ENCODE measurements around the gene PTPRT. TPM values are rescaled to one million over a fixed set of nuclear protein-coding genes. Genes with fewer than 3 reads are reported as not detected.

PTPRT gene
- total and polyA plus RNA-seq, 4 donors = 0.03 to 0.19 (median 0.18) TPM; not detected in 1

- Histone ChIP-seq H3K9me3 (ENCODE audit: control insufficient read depth, low read length) (no peaks in the 10 kb centered on the region), H3K27me3 (ENCODE audit: control insufficient read depth in 1 of 2, insufficient read depth in 2 of 2, low read length in 1 of 2) (no peaks in the 10 kb centered on the region), H3K4me1 (ENCODE audit: control insufficient read depth in 1 of 2, insufficient read depth in 2 of 2, low read length in 2 of 2) (no peaks in the 10 kb centered on the region), H3K4me3 (ENCODE audit: low read length in 2 of 2) (no peak overlapping the region), H3K27ac (ENCODE audit: low read depth in 1 of 2, low read length in 2 of 2) (no peak overlapping the region), H3K36me3 (ENCODE audit: control insufficient read depth in 1 of 2, insufficient read depth in 2 of 2, low read length in 1 of 2) (no peaks in the 10 kb centered on the region)
- WGBS, 2 donors = 94 to 96% methylated on average over 1 of the region's 1 CpG
- intact Hi-C loops (cut with DNase I) = no loop called here
- DNase-seq (no peak), ATAC-seq (ENCODE audit: low FRiP score) (no peak)
Observed at GRCh38 chr20:42158272-42158671, 1031.4 kb downstream of the PTPRT start.

- intact Hi-C loops (cut with DNase I) = no loop called here
- ATAC-seq (ENCODE audit: low FRiP score) = no peak
Observed at GRCh38 chr20:42155586-42155985, 1034.1 kb downstream of the PTPRT start.

GRCh38 chr20:42152575-42152974 lies 1037.1 kb downstream of the PTPRT start:
- H3K27me3 ChIP-seq (ENCODE audit: control insufficient read depth in 1 of 2, insufficient read depth in 2 of 2, low read length in 1 of 2) = no peaks in the 10 kb centered on the region
- ATAC-seq (ENCODE audit: low FRiP score) (no peak), DNase-seq (no peak)
- no peak overlapping the region for H3K27ac ChIP-seq (ENCODE audit: low read depth in 1 of 2, low read length in 2 of 2)
- no peak overlapping the region for H3K4me3 ChIP-seq (ENCODE audit: low read length in 2 of 2)
- intact Hi-C loops (cut with DNase I) = no loop called here
- WGBS, 2 donors = 64 to 72% methylated on average over 6 of the region's 6 CpGs
- H3K4me1 ChIP-seq (ENCODE audit: control insufficient read depth in 1 of 2, insufficient read depth in 2 of 2, low read length in 2 of 2) = no peaks in the 10 kb centered on the region
- no peaks in the 10 kb centered on the region for H3K36me3 ChIP-seq (ENCODE audit: control insufficient read depth in 1 of 2, insufficient read depth in 2 of 2, low read length in 1 of 2)
- H3K9me3 ChIP-seq (ENCODE audit: control insufficient read depth, low read length) = no peaks in the 10 kb centered on the region

More at GRCh38 chr20:42155586-42155985, 1034.1 kb downstream of the PTPRT start:
- Histone ChIP-seq H3K4me1 (ENCODE audit: control insufficient read depth in 1 of 2, insufficient read depth in 2 of 2, low read length in 2 of 2) (no peaks in the 10 kb centered on the region), H3K9me3 (ENCODE audit: control insufficient read depth, low read length) (no peaks in the 10 kb centered on the region), H3K36me3 (ENCODE audit: control insufficient read depth in 1 of 2, insufficient read depth in 2 of 2, low read length in 1 of 2) (no peaks in the 10 kb centered on the region), H3K27ac (ENCODE audit: low read depth in 1 of 2, low read length in 2 of 2) (no peak overlapping the region), H3K27me3 (ENCODE audit: control insufficient read depth in 1 of 2, insufficient read depth in 2 of 2, low read length in 1 of 2) (no peaks in the 10 kb centered on the region), H3K4me3 (ENCODE audit: low read length in 2 of 2) (no peak overlapping the region)
- WGBS, 2 donors = 63 to 71% methylated on average over 4 of the region's 4 CpGs
- no peak for DNase-seq

GRCh38 chr20:42150230-42150629 lies 1039.5 kb downstream of the PTPRT start:
- Histone ChIP-seq H3K9me3 (ENCODE audit: control insufficient read depth, low read length) (no peaks in the 10 kb centered on the region), H3K4me1 (ENCODE audit: control insufficient read depth in 1 of 2, insufficient read depth in 2 of 2, low read length in 2 of 2) (no peaks in the 10 kb centered on the region), H3K27ac (ENCODE audit: low read depth in 1 of 2, low read length in 2 of 2) (no peak overlapping the region), H3K4me3 (ENCODE audit: low read length in 2 of 2) (no peak overlapping the region), H3K36me3 (ENCODE audit: control insufficient read depth in 1 of 2, insufficient read depth in 2 of 2, low read length in 1 of 2) (no peaks in the 10 kb centered on the region), H3K27me3 (ENCODE audit: control insufficient read depth in 1 of 2, insufficient read depth in 2 of 2, low read length in 1 of 2) (no peaks in the 10 kb centered on the region)
- intact Hi-C loops (cut with DNase I) = no loop called here
- ATAC-seq (ENCODE audit: low FRiP score) (no peak), DNase-seq (no peak)
- 85 to 87% methylated on average over 4 of the region's 4 CpGs for WGBS, 2 donors

- intact Hi-C loops (cut with DNase I) = no loop called here
- no peaks in the 10 kb centered on the region for H3K4me1 ChIP-seq (ENCODE audit: control insufficient read depth in 1 of 2, insufficient read depth in 2 of 2, low read length in 2 of 2)
- H3K4me3 ChIP-seq (ENCODE audit: low read length in 2 of 2) = no peak overlapping the region
- 54 to 55% methylated on average over 4 of the region's 4 CpGs for WGBS, 2 donors
- H3K27me3 ChIP-seq (ENCODE audit: control insufficient read depth in 1 of 2, insufficient read depth in 2 of 2, low read length in 1 of 2) = no peaks in the 10 kb centered on the region
- H3K9me3 ChIP-seq (ENCODE audit: control insufficient read depth, low read length) = no peaks in the 10 kb centered on the region
- H3K36me3 ChIP-seq (ENCODE audit: control insufficient read depth in 1 of 2, insufficient read depth in 2 of 2, low read length in 1 of 2) = no peaks in the 10 kb centered on the region
- no peak for ATAC-seq (ENCODE audit: low FRiP score)
- no peak overlapping the region for H3K27ac ChIP-seq (ENCODE audit: low read depth in 1 of 2, low read length in 2 of 2)
- no peak for DNase-seq
Observed at GRCh38 chr20:42138729-42139128, 1051.0 kb downstream of the PTPRT start.

- H3K4me3 ChIP-seq (ENCODE audit: low read length in 2 of 2) = no peak overlapping the region
- H3K9me3 ChIP-seq (ENCODE audit: control insufficient read depth, low read length) = no peaks in the 10 kb centered on the region
- no peak for DNase-seq
- WGBS, 2 donors = 81 to 84% methylated on average over 5 of the region's 5 CpGs
- intact Hi-C loops (cut with DNase I) = no loop called here
- H3K27me3 ChIP-seq (ENCODE audit: control insufficient read depth in 1 of 2, insufficient read depth in 2 of 2, low read length in 1 of 2) = no peaks in the 10 kb centered on the region
- no peaks in the 10 kb centered on the region for H3K36me3 ChIP-seq (ENCODE audit: control insufficient read depth in 1 of 2, insufficient read depth in 2 of 2, low read length in 1 of 2)
- H3K4me1 ChIP-seq (ENCODE audit: control insufficient read depth in 1 of 2, insufficient read depth in 2 of 2, low read length in 2 of 2) = no peaks in the 10 kb centered on the region
- no peak overlapping the region for H3K27ac ChIP-seq (ENCODE audit: low read depth in 1 of 2, low read length in 2 of 2)
- no peak for ATAC-seq (ENCODE audit: low FRiP score)
Observed at GRCh38 chr20:42134265-42135098, 1055.2 kb downstream of the PTPRT start.

GRCh38 chr20:42130810-42131596 lies 1058.7 kb downstream of the PTPRT start:
- no peaks in the 10 kb centered on the region for H3K36me3 ChIP-seq (ENCODE audit: control insufficient read depth in 1 of 2, insufficient read depth in 2 of 2, low read length in 1 of 2)
- no peaks in the 10 kb centered on the region for H3K9me3 ChIP-seq (ENCODE audit: control insufficient read depth, low read length)
- H3K27ac ChIP-seq (ENCODE audit: low read depth in 1 of 2, low read length in 2 of 2) = no peak overlapping the region
- no peaks in the 10 kb centered on the region for H3K27me3 ChIP-seq (ENCODE audit: control insufficient read depth in 1 of 2, insufficient read depth in 2 of 2, low read length in 1 of 2)
- H3K4me1 ChIP-seq (ENCODE audit: control insufficient read depth in 1 of 2, insufficient read depth in 2 of 2, low read length in 2 of 2) = no peaks in the 10 kb centered on the region
- ATAC-seq (ENCODE audit: low FRiP score) = no peak
- no peak for DNase-seq
- 85 to 90% methylated on average over 5 of the region's 5 CpGs for WGBS, 2 donors
- intact Hi-C loops (cut with DNase I) = no loop called here
- H3K4me3 ChIP-seq (ENCODE audit: low read length in 2 of 2) = no peak overlapping the region

- intact Hi-C loops (cut with DNase I) = no loop called here
- H3K36me3 ChIP-seq (ENCODE audit: control insufficient read depth in 1 of 2, insufficient read depth in 2 of 2, low read length in 1 of 2) = no peaks in the 10 kb centered on the region
- ATAC-seq (ENCODE audit: low FRiP score) = no peak
- H3K4me3 ChIP-seq (ENCODE audit: low read length in 2 of 2) = no peak overlapping the region
- no peak overlapping the region for H3K27ac ChIP-seq (ENCODE audit: low read depth in 1 of 2, low read length in 2 of 2)
- 39 to 45% methylated on average over 2 of the region's 2 CpGs for WGBS, 2 donors
- no peaks in the 10 kb centered on the region for H3K9me3 ChIP-seq (ENCODE audit: control insufficient read depth, low read length)
- no peak for DNase-seq
- H3K4me1 ChIP-seq (ENCODE audit: control insufficient read depth in 1 of 2, insufficient read depth in 2 of 2, low read length in 2 of 2) = no peaks in the 10 kb centered on the region
- no peaks in the 10 kb centered on the region for H3K27me3 ChIP-seq (ENCODE audit: control insufficient read depth in 1 of 2, insufficient read depth in 2 of 2, low read length in 1 of 2)
Observed at GRCh38 chr20:42125426-42125825, 1064.3 kb downstream of the PTPRT start.

Data from aorta (tissue), 5 donors.